Trophoblast cell (in vitro differentiated cells and primary cell): ENCODE results near the gene DCTD.

Experiments
- DNase-seq, 2 donors: peaks; one replicate each; pipeline ENCODE4 v3.0.0-alpha.2; 2016
- H2AFZ ChIP-seq: 2 replicates; pipeline ENCODE4 v1.6.1; 2013; ENCODE audit warnings: low read length, moderate library complexity, mild to moderate bottlenecking; ENCODE audit not compliant: insufficient read depth, poor library complexity
- H2AK5ac ChIP-seq: 2 replicates; pipeline ENCODE4 v1.6.1; 2013; ENCODE audit warnings: mild to moderate bottlenecking, low read length
- H2BK120ac ChIP-seq: 2 replicates; pipeline ENCODE4 v1.6.1; 2013; ENCODE audit warnings: low read length, mild to moderate bottlenecking, moderate library complexity; ENCODE audit not compliant: insufficient read depth, poor library complexity
- H2BK12ac ChIP-seq: 2 replicates; pipeline ENCODE4 v1.6.1; 2013; ENCODE audit warnings: mild to moderate bottlenecking, low read length, moderate library complexity
- H2BK5ac ChIP-seq: 2 replicates; pipeline ENCODE4 v1.6.1; 2013; ENCODE audit warnings: low read length, low read depth, moderate library complexity, mild to moderate bottlenecking; ENCODE audit not compliant: poor library complexity
- H3K14ac ChIP-seq: 2 replicates; pipeline ENCODE4 v1.6.1; 2013; ENCODE audit warnings: mild to moderate bottlenecking, low read length
- H3K18ac ChIP-seq: 2 replicates; pipeline ENCODE4 v1.6.1; 2013; ENCODE audit warnings: mild to moderate bottlenecking, low read length
- H3K23ac ChIP-seq: 2 replicates; pipeline ENCODE4 v1.6.1; 2013; ENCODE audit warnings: low read length
- H3K27ac ChIP-seq: 2 replicates; pipeline ENCODE4 v1.5.1; 2013; ENCODE audit warnings: low read depth, mild to moderate bottlenecking, inconsistent platforms, low read length, moderate library complexity
- H3K27me3 ChIP-seq: 2 replicates; pipeline ENCODE4 v1.6.1; 2013; ENCODE audit warnings: inconsistent platforms, mild to moderate bottlenecking, low read length, moderate library complexity; ENCODE audit not compliant: insufficient read depth
- H3K36me3 ChIP-seq, 2 experiments: 1 replicate in 1 of 2; 2 replicates in 1 of 2; pipeline ENCODE4 v1.6.1; 2013; ENCODE audit warnings: low read length in 2 of 2, mild to moderate bottlenecking in 2 of 2, moderate library complexity in 1 of 2; ENCODE audit not compliant: insufficient read depth in 2 of 2, control insufficient read depth in 1 of 2
- H3K4ac ChIP-seq: 2 replicates; pipeline ENCODE4 v1.6.1; 2013; ENCODE audit warnings: low read depth, mild to moderate bottlenecking, low read length, moderate library complexity
- H3K4me1 ChIP-seq, 2 experiments: 1 replicate in 1 of 2; 2 replicates in 1 of 2; pipeline ENCODE4 v1.6.1; 2013; ENCODE audit warnings: low read length in 2 of 2, mild to moderate bottlenecking in 2 of 2, moderate library complexity in 1 of 2; ENCODE audit not compliant: insufficient read depth in 2 of 2, control insufficient read depth in 1 of 2
- H3K4me2 ChIP-seq: 2 replicates; pipeline ENCODE4 v1.6.1; 2013; ENCODE audit warnings: inconsistent platforms, mild to moderate bottlenecking, low read length, moderate library complexity
- H3K4me3 ChIP-seq: 2 replicates; pipeline ENCODE4 v1.5.1; 2013; ENCODE audit warnings: mild to moderate bottlenecking, low read depth, low read length, inconsistent platforms
- H3K79me1 ChIP-seq: one replicate; pipeline ENCODE4 v1.6.1; 2013; ENCODE audit warnings: low read length
- H3K79me2 ChIP-seq: 2 replicates; pipeline ENCODE4 v1.6.1; 2013; ENCODE audit warnings: low read length, mild to moderate bottlenecking; ENCODE audit not compliant: control insufficient read depth, insufficient read depth, poor library complexity
- H3K9ac ChIP-seq: 2 replicates; pipeline ENCODE4 v1.6.1; 2013; ENCODE audit warnings: mild to moderate bottlenecking, low read length
- H3K9me3 ChIP-seq: 2 replicates; pipeline ENCODE4 v1.6.1; 2013; ENCODE audit warnings: low read depth, mild to moderate bottlenecking, control low read depth, inconsistent platforms, low read length; ENCODE audit not compliant: insufficient read depth
- H4K12ac ChIP-seq: 2 replicates; pipeline ENCODE4 v1.6.1; 2013; ENCODE audit warnings: low read depth, mild to moderate bottlenecking, low read length, moderate library complexity
- H4K8ac ChIP-seq: 2 replicates; pipeline ENCODE4 v1.6.1; 2013; ENCODE audit warnings: low read depth, mild to moderate bottlenecking, low read length, moderate library complexity
- H4K91ac ChIP-seq: one replicate; pipeline ENCODE4 v1.6.1; 2013; ENCODE audit warnings: low read depth, mild to moderate bottlenecking, low read length, moderate library complexity
- WGBS: extraction: QIAGEN DNeasy Blood & Tissue Kit; methylation state at CpG from one replicate; pipeline ENCODE4 v1.1.7; 2013; ENCODE audit warnings: missing lambda C conversion rate; ENCODE audit not compliant: insufficient read length, insufficient coverage; ENCODE audit errors: extremely low coverage; 5-methylcytosine and 5-hydroxymethylcytosine counted together

DCTD gene

DNA sequence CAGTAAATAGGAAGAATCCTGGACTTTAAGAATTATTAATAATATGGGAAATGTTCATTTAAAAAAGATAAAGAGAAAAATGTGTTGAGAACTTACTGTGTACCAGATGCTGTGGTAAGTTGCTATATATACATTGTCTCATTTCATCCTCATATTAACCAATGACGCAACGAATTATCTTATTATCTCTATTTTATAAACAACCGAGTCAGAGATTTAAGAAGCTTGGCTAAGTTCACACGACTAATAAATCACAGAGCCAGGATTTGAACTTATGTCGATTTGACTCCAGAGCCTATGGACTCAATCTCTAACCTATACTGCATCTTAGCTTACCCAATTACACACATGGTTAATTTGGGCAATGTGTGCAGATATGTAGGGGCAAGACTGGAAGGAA, 15.5 kb upstream of the DCTD start:
- Histone ChIP-seq H3K14ac (no peak overlapping the region), H4K8ac (no peak overlapping the region), H3K4me2 (no peak overlapping the region), H3K4ac (no peak overlapping the region), H3K79me1 (no peaks in the 10 kb centered on the region), H3K36me3 (no peaks in the 10 kb centered on the region), H3K79me2 (no peaks in the 10 kb centered on the region), H2BK12ac (no peak overlapping the region), H4K91ac (no peak overlapping the region), H2AK5ac (no peak overlapping the region), H3K9me3 (peaks cover 2% of the 10 kb centered on the region), H3K4me3 (no peak overlapping the region), H3K9ac (no peak overlapping the region), H3K27ac (no peak overlapping the region), H2BK5ac (no peak overlapping the region), H3K27me3 (no peaks in the 10 kb centered on the region), H3K18ac (no peak overlapping the region), H4K12ac (no peak overlapping the region), H3K4me1 (no peaks in the 10 kb centered on the region), H3K23ac (no peak overlapping the region), H2BK120ac (no peak overlapping the region), H2AFZ (no peak overlapping the region)
- no peak for DNase-seq
- WGBS, result no CpG with 5 or more reads among the region's 5 CpGs

DNA sequence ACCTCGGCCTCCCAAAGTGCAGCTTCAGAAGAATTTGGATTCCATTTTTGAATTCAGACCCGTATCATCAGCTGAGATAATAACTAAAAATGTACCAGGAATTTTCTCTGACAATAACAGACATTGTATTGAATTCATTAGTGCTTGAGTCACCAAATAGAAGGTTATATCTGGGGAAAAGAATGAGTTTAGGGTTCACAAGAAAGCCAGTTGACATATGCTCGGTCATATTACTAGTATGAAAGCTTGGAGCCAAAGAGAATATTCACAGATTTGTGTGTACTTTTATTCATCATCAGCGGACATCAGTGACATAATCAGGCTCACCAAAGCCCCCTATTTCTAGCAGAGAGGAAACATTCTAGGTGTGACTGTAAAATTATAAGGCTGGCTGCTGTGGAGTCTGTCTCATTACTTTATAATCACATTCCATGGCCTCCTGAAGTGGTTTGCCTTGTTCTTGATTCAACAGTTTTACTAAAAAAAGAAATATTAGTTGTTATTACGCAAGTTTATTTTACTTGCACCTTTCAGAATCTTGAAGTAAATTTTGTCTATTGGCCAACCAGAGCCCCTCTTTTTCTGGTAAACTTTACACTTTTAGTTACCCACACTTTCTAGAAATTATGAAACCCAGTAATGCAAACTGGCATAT, 14.6 kb upstream of the DCTD start:
- H2BK120ac ChIP-seq, result no peak overlapping the region
- H2BK5ac ChIP-seq, result no peak overlapping the region
- no peak overlapping the region for H3K27ac ChIP-seq
- H3K4me3 ChIP-seq, result no peak overlapping the region
- H3K36me3 ChIP-seq, result no peaks in the 10 kb centered on the region
- H4K12ac ChIP-seq, result no peak overlapping the region
- peaks cover 2% of the 10 kb centered on the region for H3K9me3 ChIP-seq
- DNase-seq, result peak in 1 of 2 donors; percentile 82
- no peak overlapping the region for H4K91ac ChIP-seq
- H2AFZ ChIP-seq, result no peak overlapping the region
- H3K79me2 ChIP-seq, result no peaks in the 10 kb centered on the region
- no peak overlapping the region for H2AK5ac ChIP-seq
- no CpG with 5 or more reads among the region's 5 CpGs for WGBS
- no peak overlapping the region for H3K23ac ChIP-seq
- no peak overlapping the region for H3K18ac ChIP-seq
- no peak overlapping the region for H3K4me2 ChIP-seq
- no peak overlapping the region for H3K4ac ChIP-seq
- no peaks in the 10 kb centered on the region for H3K27me3 ChIP-seq
- no peaks in the 10 kb centered on the region for H3K4me1 ChIP-seq
- H3K14ac ChIP-seq, result no peak overlapping the region
- H4K8ac ChIP-seq, result no peak overlapping the region
- H3K9ac ChIP-seq, result no peak overlapping the region
- H2BK12ac ChIP-seq, result no peak overlapping the region
- no peaks in the 10 kb centered on the region for H3K79me1 ChIP-seq

DNA sequence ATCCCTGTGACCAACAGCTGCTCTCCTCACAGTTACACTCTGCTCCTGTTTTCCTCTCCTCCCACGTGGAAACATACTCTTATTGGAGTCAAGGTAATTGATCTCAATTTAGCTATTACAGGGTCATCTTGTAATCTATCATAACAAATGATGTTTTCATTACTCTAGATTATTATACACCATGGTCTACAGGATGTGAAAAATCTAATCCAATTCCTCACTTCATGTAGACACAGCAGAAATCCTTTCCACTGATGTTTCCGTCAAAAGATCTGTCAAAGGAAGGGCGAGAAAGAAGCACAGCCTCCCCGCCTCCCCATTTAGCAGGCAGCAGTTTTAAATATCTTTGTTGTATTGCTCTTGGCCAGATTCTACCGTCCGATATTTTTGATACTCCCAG, 13.7 kb upstream of the DCTD start:
- Histone ChIP-seq H2BK120ac (no peak overlapping the region), H3K4ac (no peak overlapping the region), H4K8ac (no peak overlapping the region), H3K9ac (no peak overlapping the region), H3K18ac (no peak overlapping the region), H2AK5ac (no peak overlapping the region), H3K4me2 (no peak overlapping the region), H3K79me2 (no peaks in the 10 kb centered on the region), H4K12ac (no peak overlapping the region), H2BK5ac (no peak overlapping the region), H3K23ac (no peak overlapping the region), H3K4me1 (no peaks in the 10 kb centered on the region), H4K91ac (no peak overlapping the region), H2AFZ (no peak overlapping the region), H3K14ac (no peak overlapping the region), H3K9me3 (peaks cover 2% of the 10 kb centered on the region), H3K27me3 (no peaks in the 10 kb centered on the region), H3K79me1 (no peaks in the 10 kb centered on the region), H2BK12ac (no peak overlapping the region), H3K4me3 (no peak overlapping the region), H3K27ac (no peak overlapping the region), H3K36me3 (no peaks in the 10 kb centered on the region)
- DNase-seq, result no peak
- WGBS, result no CpG with 5 or more reads among the region's 6 CpGs

DNA sequence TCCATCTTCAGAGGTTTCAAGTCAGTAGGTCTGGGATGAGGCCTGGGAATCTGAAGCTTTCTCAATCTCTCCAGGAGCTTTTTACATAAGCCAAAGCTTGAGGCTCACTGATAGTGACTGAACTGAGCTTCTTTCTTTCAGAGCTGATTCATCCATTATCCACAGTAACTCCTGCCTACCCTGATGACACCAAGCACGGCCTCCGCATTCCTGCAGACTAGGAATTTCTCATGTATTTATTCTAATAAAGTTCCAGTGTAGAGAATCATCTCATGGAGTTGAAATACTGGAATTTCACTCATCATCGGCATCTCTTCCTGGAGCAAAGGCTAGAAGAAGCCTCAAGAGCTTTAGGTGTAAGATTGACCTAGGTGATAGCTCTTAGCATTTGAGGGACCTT, 12.1 kb upstream of the DCTD start:
- no peak overlapping the region for H2BK12ac ChIP-seq
- H3K4me1 ChIP-seq, result no peaks in the 10 kb centered on the region
- H3K4ac ChIP-seq, result no peak overlapping the region
- no CpG with 5 or more reads among the region's 3 CpGs for WGBS
- no peak overlapping the region for H2BK120ac ChIP-seq
- no peak overlapping the region for H3K14ac ChIP-seq
- no peak overlapping the region for H3K9ac ChIP-seq
- H3K27ac ChIP-seq, result no peak overlapping the region
- H3K36me3 ChIP-seq, result no peaks in the 10 kb centered on the region
- H3K79me2 ChIP-seq, result no peaks in the 10 kb centered on the region
- no peak overlapping the region for H3K4me3 ChIP-seq
- no peak overlapping the region for H3K23ac ChIP-seq
- H3K18ac ChIP-seq, result no peak overlapping the region
- no peak overlapping the region for H2AFZ ChIP-seq
- no peak overlapping the region for H3K4me2 ChIP-seq
- H3K27me3 ChIP-seq, result no peaks in the 10 kb centered on the region
- H2BK5ac ChIP-seq, result no peak overlapping the region
- H4K12ac ChIP-seq, result no peak overlapping the region
- DNase-seq, result peak; percentile 89 to 96
- H2AK5ac ChIP-seq, result no peak overlapping the region
- H4K91ac ChIP-seq, result no peak overlapping the region
- H3K79me1 ChIP-seq, result no peaks in the 10 kb centered on the region
- no peak overlapping the region for H4K8ac ChIP-seq
- H3K9me3 ChIP-seq, result no peaks in the 10 kb centered on the region
